Effector CD4-positive, alpha-beta T cell (primary cell): Measurements from ENCODE around the gene SOX1.

Source experiments
- DNase-seq: peaks from one replicate; pipeline ENCODE4 v3.0.0-alpha.2; 2020

The SOX1 gene

DNA sequence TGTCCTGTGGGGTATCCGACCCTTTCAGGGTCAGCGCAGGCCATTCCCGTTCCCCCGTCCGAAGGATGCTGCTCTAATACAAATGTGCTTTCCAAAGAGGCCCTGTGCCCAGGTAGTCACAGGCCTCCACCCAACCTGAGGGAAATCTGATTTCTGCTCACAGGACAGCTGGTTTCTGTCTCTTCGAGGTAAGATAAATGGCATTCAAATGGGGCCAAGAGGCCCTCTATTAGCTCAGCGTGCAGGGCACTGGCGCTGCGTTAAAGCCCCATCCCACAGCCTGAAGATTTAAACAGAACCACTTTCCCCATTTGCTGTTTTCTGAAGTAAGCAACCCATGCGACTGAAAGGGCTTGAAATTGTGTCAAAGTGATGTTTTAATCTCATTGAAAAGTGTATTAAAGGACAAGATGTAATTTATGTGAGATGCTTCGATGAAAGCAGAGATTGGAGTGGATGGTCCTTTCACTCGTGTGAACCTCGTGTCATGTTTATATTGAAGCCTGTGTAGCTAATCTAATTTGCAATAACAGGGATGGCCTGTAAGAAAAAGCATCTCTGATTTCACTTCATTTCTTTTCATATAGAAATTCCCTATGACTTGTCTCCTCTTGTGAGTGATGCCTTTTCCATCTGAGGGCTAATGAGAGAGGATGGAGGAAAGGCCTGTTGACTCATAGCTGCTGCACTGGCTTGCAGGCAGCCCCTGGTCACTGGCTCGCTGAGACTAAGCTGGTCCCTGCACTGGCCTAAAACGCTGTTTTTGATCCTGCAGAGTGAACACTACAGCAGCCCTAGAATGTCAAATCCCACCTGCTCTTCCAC lies 7.3 kb upstream of the SOX1 start:
- DNase-seq: no peak

DNA sequence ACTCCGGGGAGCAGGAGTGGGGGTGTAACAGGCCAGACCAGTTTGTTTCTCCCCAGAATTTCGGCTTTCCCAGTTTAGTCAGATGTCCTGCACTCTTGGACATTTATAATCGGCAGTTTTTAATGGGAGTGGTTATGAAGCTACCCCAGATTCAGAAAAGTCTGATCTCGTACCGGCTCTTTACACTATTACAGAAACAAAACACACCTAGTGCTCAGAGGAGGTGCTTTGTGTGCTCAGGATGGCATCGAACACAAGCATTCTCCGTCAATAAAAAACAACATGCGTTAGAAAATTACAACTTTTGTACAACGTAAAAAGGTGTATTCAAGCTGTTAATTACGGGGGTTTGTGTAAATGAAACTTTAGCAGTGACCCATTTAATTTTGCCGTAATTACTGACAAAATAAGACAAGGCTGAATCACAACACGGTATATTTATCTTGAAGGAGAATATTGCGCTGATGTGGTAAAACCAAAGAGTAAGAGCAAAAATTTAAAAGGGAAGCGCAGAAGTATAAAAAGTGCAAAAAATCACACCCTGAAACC lies 6.6 kb upstream of the SOX1 start:
- DNase-seq: no peak

DNA sequence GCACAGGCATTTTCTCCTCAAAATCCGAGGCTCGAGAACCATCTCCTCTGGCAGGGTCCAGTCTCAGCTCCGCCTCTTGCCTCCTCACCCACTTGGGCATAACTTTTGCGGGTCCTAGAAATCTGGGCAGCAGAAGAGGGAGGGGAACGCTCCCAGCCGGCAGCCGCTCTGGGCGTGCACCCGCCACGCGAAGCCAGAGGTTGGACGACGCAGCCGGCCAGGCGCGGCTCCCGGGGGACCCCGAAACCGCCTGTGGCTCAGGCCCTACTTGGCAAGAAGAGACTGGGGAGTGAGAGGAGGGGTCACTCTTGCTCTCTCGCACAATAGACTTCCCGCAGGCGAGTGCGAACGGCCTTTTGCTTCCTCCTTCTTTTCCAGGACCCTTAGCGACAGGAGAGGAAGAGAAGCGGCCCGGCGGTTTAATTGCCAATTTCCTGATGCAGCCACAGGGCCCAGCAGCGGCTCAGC lies 6.0 kb upstream of the SOX1 start:
- no peak for DNase-seq

- DNase-seq: no peak
Observed at GRCh38 chr13:112061367-112062061, 5.4 kb upstream of the SOX1 start.

- DNase-seq: no peak
Observed at GRCh38 chr13:112062072-112062567, 4.8 kb upstream of the SOX1 start.

GRCh38 chr13:112062571-112063570 lies 4.1 kb upstream of the SOX1 start:
- no peak for DNase-seq

DNA sequence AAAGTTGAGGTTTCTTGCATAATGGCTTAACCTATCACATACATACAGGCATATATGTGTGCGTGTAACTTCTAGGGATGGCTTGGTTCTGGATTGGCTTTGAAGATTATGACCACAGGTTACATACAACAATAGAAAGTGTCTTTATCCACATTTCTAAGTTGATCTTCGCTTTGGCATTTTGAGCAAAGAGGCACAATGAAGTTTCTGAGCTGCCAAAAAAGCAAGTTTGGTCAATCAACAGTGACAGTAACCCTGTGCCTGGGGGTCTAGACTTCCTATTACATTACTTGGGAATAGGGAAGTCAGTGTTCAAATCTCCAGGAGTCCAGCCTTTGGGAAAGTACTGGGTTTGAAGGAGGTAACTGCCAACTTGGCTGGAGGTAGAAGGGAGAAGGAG lies 3.1 kb upstream of the SOX1 start:
- no peak for DNase-seq

DNA sequence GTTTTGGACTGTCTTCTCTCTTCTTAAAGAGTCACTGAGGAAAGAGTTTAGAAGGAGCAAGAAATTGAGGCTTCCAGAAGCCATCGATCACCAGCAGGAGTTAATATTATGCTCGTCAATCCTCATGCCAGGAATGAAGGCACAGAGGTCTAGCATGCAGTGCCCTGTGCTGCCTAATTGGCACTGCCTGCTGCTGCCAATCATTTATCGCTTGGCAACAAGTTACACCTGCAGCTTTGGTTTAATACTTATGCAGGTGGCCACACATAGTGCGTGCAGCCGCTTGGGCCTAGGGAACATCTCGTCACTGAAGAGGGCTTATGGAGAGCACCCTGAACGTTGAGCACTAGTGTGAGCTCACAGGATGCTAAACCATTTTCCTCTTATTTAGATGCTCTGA lies 2.7 kb upstream of the SOX1 start:
- no peak for DNase-seq

GRCh38 chr13:112065521-112065866 lies 1.5 kb upstream of the SOX1 start:
- DNase-seq: no peak

DNA sequence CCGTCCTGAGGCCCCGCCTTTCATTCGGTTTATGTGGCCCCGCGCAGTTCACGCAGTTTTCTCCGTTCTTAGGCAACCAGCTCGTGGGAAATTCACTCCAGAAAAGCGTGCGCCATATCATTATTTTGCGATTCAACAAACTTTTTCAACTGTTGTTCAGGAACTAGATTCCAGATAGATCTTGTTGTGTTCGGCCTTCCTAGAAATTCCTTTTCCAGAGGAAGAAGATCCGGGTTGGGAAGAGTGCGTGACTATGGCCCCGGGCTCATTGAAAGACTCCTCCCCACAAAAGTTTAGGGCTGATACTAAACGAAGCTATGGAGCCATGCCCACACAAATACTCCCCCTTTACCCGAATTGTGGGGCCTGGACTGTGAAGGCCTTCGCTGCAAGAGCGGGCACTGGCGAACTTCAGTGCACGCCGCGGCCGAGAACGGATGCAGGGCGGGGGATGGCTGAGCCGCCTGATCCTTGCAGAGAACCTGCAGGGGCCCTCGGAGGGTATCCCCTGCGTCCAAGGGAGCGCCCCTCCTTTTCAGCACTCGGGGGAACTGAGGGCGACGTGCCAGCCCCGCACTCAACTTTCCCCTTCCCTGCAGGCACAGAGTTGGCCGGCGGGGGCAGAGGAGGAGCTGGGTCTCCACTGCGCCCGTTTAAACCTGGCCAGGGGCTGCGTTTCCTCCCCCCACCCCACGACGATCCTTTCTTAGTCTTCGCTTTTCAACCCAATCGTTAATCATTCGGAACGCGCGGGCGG lies 904 bp upstream of the SOX1 start:
- no peak for DNase-seq

GRCh38 chr13:112066624-112067004 lies 335 bp upstream of the SOX1 start:
- peak; percentile 14 for DNase-seq

- no peak for DNase-seq
Observed at GRCh38 chr13:112067871-112068539, 1.1 kb downstream of the SOX1 start.

DNA sequence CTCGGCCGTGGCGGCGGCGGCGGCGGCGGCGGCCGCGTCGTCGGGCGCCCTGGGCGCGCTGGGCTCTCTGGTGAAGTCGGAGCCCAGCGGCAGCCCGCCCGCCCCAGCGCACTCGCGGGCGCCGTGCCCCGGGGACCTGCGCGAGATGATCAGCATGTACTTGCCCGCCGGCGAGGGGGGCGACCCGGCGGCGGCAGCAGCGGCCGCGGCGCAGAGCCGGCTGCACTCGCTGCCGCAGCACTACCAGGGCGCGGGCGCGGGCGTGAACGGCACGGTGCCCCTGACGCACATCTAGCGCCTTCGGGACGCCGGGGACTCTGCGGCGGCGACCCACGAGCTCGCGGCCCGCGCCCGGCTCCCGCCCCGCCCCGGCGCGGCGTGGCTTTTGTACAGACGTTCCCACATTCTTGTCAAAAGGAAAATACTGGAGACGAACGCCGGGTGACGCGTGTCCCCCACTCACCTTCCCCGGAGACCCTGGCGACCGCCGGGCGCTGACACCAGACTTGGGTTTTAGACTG lies 1.7 kb downstream of the SOX1 start:
- no peak for DNase-seq

DNA sequence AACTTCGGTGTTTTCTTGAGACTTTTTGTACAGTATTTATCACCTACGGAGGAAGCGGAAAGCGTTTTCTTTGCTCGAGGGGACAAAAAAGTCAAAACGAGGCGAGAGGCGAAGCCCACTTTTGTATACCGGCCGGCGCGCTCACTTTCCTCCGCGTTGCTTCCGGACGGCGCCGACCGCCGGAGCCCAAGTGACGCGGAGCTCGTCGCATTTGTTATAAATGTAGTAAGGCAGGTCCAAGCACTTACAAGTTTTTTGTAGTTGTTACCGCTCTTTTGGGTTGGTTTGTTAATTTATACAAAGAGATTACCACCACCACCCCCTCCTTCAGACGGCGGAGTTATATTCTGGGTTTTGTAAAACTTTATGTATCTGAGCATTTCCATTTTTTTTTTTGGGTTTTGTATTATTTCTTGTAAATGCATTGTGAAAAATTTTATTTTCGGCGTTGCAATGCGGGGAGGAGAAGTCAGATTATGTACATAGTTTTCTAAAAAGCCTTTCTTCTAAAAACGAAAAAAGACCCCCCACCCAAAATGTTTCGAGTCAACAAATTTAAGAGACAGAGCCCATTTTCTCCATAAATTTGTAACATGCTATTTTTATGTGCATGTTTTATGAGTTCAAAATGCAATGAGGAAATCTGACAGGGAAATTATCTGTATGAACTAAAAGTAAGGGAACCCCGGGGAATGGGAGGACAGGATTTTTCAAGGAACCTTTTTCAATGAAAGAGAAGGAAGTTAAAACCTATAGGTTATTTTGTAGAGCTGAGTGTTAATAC lies 2.3 kb downstream of the SOX1 start:
- no peak for DNase-seq

- DNase-seq: no peak
Observed at GRCh38 chr13:112069845-112070251, 2.9 kb downstream of the SOX1 start.

GRCh38 chr13:112071102-112071722 lies 4.3 kb downstream of the SOX1 start:
- DNase-seq: no peak

- no peak for DNase-seq
Observed at GRCh38 chr13:112071723-112072533, 5.0 kb downstream of the SOX1 start.

DNA sequence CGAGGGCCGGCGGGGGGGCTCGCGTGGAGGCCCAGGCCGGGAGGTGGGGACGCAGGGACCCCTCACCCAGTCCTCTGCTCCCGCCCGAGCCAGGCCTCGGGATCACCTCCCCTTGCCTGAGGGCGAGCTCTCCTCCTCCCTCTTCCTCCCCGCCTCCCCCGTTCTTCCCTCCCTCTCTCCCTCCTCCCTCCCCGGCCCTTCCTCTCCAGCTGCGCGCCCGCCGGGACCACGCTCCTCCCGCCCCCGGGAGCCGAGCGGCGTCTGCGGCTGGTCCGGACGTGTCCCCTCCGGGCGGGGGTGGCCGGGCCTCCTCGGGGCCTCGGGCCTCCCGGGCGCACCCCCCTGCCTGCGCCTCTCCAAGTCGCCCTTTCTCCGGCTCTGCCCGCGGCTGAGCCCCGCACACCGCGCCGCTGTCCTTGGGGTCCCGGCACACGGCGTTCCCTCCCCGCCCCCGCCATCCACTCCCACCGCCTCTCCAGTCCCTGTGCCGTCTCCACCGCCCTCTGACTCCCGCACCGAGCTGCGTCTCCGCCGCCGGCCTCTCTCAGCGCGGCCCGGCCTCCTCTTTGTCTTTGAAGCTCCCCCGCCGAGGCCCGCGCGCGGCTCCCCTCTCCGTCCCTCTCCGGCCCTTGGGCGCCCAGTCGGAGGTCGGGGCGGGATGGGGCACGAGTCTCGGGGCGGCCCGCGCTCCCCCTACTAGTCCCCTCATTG lies 5.7 kb downstream of the SOX1 start:
- no peak for DNase-seq
